Nephron (organoid): ENCODE results near the gene RASGRP4.

Experiments used
- H3K27ac Mint-ChIP-seq, 3 experiments: 2 replicates each; pipeline ENCODE4 v1.8.0; 2020; ENCODE audit warnings: mixed read lengths in 3 of 3, mild to moderate bottlenecking in 2 of 3, moderate library complexity in 1 of 3
- H3K27me3 Mint-ChIP-seq: 2 replicates; pipeline ENCODE4 v1.8.0; 2021; ENCODE audit warnings: low read depth, mild to moderate bottlenecking, moderate library complexity, mixed read lengths
- H3K36me3 Mint-ChIP-seq: 2 replicates; pipeline ENCODE4 v1.8.0; 2020; ENCODE audit warnings: low read depth, mixed read lengths
- H3K4me1 Mint-ChIP-seq: 2 replicates; pipeline ENCODE4 v1.8.0; 2020; ENCODE audit warnings: mixed read lengths
- H3K4me3 Mint-ChIP-seq, 3 experiments: 2 replicates each; pipeline ENCODE4 v1.8.0; 2020; ENCODE audit warnings: mild to moderate bottlenecking in 3 of 3, mixed read lengths in 3 of 3, moderate library complexity in 2 of 3
- H3K9me3 Mint-ChIP-seq: 2 replicates; pipeline ENCODE4 v1.8.0; 2020; ENCODE audit warnings: mixed read lengths
- TF ChIP-seq, protein P1 (sequence below), 3 experiments: fragments of 200-600 bp; sonication (generic); IDR thresholded peaks; one replicate each; pipeline ENCODE4 v1.5.0; 2021; ENCODE audit warnings: antibody characterized with exemption in 3 of 3; ENCODE audit not compliant: unreplicated experiment in 3 of 3

The RASGRP4 gene

DNA sequence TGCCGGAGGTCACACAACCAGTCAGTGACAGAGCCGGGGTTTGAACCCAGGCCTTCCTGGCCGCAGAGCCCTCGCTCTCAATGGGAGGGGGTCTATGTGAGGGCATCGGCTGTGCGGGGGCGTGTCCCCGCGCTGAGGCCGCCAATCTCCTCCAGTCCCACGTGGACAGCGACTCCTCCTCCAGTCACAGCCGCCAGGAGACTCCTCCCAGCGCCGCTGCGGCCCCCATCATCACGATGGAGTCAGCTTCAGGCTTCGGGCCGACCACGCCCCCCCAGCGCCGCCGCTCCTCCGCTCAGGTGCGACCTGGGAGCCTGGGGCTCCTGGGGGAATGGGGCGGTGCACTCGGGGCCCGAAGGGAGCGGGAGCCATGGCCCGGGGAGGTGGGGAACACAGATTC lies 31.5 kb downstream of the RASGRP4 start:
- Mint-ChIP-seq H3K27me3 (peaks cover 29% of the 10 kb centered on the region), H3K4me1 (peaks cover 3% of the 10 kb centered on the region), H3K36me3 (peaks cover 27% of the 10 kb centered on the region), H3K27ac (no peak overlapping the region), H3K9me3 (peaks cover 10% of the 10 kb centered on the region), H3K4me3 (no peak overlapping the region)
- TF ChIP-seq, protein P1, sequence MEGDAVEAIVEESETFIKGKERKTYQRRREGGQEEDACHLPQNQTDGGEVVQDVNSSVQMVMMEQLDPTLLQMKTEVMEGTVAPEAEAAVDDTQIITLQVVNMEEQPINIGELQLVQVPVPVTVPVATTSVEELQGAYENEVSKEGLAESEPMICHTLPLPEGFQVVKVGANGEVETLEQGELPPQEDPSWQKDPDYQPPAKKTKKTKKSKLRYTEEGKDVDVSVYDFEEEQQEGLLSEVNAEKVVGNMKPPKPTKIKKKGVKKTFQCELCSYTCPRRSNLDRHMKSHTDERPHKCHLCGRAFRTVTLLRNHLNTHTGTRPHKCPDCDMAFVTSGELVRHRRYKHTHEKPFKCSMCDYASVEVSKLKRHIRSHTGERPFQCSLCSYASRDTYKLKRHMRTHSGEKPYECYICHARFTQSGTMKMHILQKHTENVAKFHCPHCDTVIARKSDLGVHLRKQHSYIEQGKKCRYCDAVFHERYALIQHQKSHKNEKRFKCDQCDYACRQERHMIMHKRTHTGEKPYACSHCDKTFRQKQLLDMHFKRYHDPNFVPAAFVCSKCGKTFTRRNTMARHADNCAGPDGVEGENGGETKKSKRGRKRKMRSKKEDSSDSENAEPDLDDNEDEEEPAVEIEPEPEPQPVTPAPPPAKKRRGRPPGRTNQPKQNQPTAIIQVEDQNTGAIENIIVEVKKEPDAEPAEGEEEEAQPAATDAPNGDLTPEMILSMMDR (IDR thresholded peaks at IDR 0.05; ENCODE audit: unreplicated experiment in 3 of 3): no peak

DNA sequence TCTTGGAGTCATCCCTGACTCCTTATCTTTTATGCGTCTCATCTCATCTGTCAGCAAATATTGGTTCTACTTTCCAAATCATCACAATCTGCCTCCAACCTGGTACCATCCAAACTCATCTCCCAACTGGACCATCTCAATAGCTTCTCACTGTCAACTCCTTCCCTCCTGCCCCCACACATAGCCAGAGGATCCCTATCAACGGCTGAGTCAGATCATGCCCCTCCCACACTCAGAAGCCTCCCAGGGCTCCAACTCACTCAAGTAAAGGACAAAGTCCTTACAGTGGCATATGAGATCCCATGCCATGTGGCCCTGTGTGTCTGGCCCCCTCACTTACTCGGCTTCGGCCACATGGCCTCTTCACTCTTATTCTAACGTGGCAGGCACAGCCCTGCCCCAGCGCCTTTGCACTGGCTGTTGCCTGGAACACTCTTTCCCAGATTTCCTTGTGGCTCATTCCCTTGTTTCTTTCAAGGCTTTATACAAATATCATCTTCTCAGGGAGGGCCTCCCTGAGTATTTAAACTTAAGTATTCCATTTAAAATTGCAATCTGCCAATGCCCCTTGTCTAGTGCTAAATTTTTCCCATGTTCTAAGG lies 33.2 kb downstream of the RASGRP4 start:
- H3K27ac Mint-ChIP-seq: no peak overlapping the region
- peaks cover 33% of the 10 kb centered on the region for H3K27me3 Mint-ChIP-seq

DNA sequence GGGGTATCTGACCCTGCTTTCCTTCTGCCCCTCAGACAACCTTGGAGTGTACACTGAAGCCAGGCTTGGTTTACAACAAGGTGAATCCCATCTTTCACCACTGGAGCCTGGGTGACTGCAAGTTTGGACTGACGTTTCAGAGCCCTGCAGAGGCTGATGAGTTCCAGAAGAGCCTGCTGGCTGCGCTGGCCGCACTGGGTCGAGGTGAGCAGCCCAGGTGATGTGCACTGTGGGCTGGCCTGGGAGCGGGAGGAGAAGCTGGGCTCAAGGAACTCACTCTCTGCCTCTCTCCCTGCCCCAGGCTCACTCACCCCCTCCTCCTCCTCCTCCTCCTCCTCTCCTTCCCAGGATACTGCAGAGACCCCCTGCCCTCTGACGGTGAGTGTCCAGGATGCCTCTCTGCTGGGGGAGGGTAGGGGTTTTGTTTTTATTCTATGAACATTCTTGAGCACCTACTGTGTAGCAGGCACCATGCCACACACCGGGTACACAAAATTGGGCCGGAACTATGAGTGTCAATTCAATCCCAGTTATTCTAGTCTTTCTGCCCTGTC lies 34.0 kb downstream of the RASGRP4 start:
- no peak overlapping the region for H3K27ac Mint-ChIP-seq
- peaks cover 26% of the 10 kb centered on the region for H3K36me3 Mint-ChIP-seq
- H3K4me3 Mint-ChIP-seq: no peak overlapping the region
- peaks cover 16% of the 10 kb centered on the region for H3K4me1 Mint-ChIP-seq
- peaks cover 10% of the 10 kb centered on the region for H3K9me3 Mint-ChIP-seq
- TF ChIP-seq, protein P1 (IDR thresholded peaks at IDR 0.05; ENCODE audit: unreplicated experiment in 3 of 3): no peak
- peaks cover 37% of the 10 kb centered on the region for H3K27me3 Mint-ChIP-seq

More for the DNA sequence above, 33.2 kb downstream of the RASGRP4 start:
- peaks cover 11% of the 10 kb centered on the region for H3K4me1 Mint-ChIP-seq
- H3K4me3 Mint-ChIP-seq: peak overlapping the region in 1 of 3 experiments; percentile 41
- peaks cover 27% of the 10 kb centered on the region for H3K36me3 Mint-ChIP-seq
- TF ChIP-seq, protein P1 (IDR thresholded peaks at IDR 0.05; ENCODE audit: unreplicated experiment in 3 of 3): no peak
- peaks cover 10% of the 10 kb centered on the region for H3K9me3 Mint-ChIP-seq

- no peak overlapping the region for H3K27ac Mint-ChIP-seq
- H3K36me3 Mint-ChIP-seq: peaks cover 18% of the 10 kb centered on the region
- TF ChIP-seq, protein P1 (IDR thresholded peaks at IDR 0.05; ENCODE audit: unreplicated experiment in 3 of 3): no peak
- H3K4me1 Mint-ChIP-seq: peaks cover 16% of the 10 kb centered on the region
- H3K27me3 Mint-ChIP-seq: peaks cover 33% of the 10 kb centered on the region
- peaks cover 3% of the 10 kb centered on the region for H3K9me3 Mint-ChIP-seq
- peak overlapping the region; percentile 80 to 92 (median 85) for H3K4me3 Mint-ChIP-seq
Measured at GRCh38 chr19:38389957-38390924, 35.8 kb downstream of the RASGRP4 start.

- no peak overlapping the region for H3K27ac Mint-ChIP-seq
- H3K36me3 Mint-ChIP-seq: peaks cover 14% of the 10 kb centered on the region
- peak overlapping the region; percentile 80 to 92 (median 85) for H3K4me3 Mint-ChIP-seq
- peaks cover 16% of the 10 kb centered on the region for H3K4me1 Mint-ChIP-seq
- TF ChIP-seq, protein P1 (IDR thresholded peaks at IDR 0.05; ENCODE audit: unreplicated experiment in 3 of 3): no peak
- peaks cover 3% of the 10 kb centered on the region for H3K9me3 Mint-ChIP-seq
- H3K27me3 Mint-ChIP-seq: peaks cover 34% of the 10 kb centered on the region
Measured at GRCh38 chr19:38389101-38389925, 36.7 kb downstream of the RASGRP4 start.
